Measurements from ENCODE around the gene KLRF2.

KLRF2 gene

DNA sequence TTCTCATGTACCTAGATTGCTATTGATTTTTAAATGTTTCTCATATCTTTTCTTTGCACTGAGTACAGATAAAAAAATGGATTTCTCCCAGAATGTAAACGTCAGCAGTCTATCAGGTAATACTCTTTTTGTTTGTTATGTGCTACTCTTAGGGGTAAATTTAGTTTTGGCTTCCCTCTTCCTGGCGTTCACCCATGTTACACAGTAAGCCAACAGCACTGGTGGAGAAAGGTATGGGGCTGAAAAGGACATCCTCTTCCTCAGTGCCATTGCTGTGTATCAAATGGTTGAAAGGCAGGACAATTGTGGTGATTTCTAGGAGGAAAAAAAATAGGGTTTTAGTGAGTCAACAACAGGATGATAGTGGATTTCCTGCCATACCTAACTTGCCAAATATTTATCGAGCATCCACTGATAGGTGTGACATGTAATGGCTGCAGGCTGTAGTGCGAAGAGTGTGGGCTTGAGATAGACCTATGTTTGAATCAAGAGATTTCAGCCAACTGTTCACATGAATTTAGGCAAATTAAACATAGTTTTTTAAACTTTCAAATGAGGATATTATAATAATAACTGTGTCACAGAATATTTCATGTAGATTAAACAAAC lies 7.5 kb downstream of the KLRF2 start:
- no peak for DNase-seq (ENCODE audit: low read depth, low spot score)

GRCh38 chr12:9895215-9895971 lies 14.1 kb downstream of the KLRF2 start:
- DNase-seq (ENCODE audit: low read depth, low spot score), result no peak

- DNase-seq (ENCODE audit: low read depth, low spot score), result no peak
Observed at GRCh38 chr12:9897535-9897934, 16.2 kb downstream of the KLRF2 start.

GRCh38 chr12:9899209-9899608 lies 17.9 kb downstream of the KLRF2 start:
- DNase-seq (ENCODE audit: low read depth, low spot score), result no peak

DNA sequence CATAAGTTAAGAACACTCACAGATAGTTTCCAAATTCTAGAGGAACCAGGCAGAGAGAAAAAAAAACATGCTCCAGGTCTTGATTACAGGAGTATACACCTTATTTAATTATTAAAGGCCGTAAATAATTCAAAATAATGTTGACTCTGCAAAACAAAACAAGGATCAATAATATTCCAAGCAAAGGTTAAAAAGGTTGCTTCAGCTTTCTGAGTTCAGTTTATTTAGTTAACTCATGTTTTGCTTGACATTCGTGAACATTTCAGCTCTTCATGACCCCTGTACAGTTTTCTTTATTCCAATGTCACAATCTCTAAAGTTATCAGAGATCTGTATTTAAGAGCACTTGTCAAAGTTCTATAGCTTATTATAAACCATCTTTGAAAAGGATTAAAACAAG lies 19.6 kb downstream of the KLRF2 start:
- DNase-seq (ENCODE audit: low read depth, low spot score), result no peak

- DNase-seq (ENCODE audit: low read depth, low spot score), result no peak
Observed at GRCh38 chr12:9902539-9903228, 21.4 kb downstream of the KLRF2 start.

DNA sequence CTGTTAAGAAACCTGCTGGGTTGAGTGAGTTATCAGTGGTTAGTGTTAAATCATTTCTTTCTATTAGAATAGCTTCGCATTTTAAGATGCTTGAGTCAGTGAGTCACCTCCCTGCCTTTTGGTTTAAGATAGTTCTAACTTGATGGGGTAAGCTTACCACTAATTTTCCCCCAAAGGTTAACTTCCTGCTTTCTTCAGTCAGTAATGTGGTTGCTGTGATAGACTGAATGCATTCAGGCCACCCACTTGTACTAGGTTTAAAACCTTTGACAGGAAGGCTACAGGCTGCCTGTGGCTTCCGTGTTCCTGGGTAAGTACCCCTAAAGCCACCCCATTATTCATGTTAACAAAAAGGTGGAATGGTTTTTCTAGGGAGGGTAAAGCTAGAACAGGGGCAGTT lies 25.6 kb downstream of the KLRF2 start:
- DNase-seq (ENCODE audit: low read depth, low spot score), result no peak

DNA sequence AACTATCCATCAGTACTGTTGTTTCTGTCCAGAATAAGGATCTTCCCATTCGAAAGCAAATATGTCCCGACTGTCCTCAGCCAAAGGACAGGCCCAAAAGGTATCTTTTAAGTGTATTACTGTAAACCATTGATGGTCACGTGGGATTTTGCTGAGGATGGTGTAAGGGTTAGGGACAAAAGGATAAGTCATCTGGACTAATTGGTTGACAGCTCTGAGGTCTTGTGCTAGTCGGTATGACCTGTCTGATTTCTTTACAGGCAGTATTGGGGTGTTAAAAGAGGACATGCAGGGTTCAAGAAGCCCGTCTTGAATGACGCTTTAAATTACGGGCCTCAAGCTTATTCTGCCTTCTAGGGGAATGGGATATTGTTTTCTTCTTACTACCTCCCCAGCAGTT lies 26.5 kb downstream of the KLRF2 start:
- DNase-seq (ENCODE audit: low read depth, low spot score), result no peak

- DNase-seq (ENCODE audit: low read depth, low spot score), result no peak
Observed at GRCh38 chr12:9908350-9908749, 27.1 kb downstream of the KLRF2 start.

DNA sequence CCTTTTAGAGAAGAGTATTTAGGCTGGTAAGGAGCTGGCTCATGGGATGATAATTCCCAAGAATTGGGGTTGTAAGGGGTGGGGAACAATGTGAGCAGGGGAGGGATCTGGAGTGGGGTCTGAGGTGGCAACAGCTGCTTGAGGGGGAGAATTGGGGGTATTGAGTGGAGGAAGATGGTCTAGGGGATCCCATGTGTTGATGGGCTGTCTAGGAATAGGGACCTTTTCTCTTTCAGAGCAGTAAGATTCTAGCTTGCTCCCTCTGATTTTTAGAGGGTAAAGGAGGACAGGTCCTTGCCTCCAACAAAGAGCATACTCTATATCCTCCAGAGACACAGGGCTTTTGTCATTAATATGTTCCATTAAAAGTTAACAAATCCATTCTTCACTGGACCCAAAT lies 28.4 kb downstream of the KLRF2 start:
- no peak for DNase-seq (ENCODE audit: low read depth, low spot score)

- no peak for DNase-seq (ENCODE audit: low read depth, low spot score)
Observed at GRCh38 chr12:9910716-9911421, 29.6 kb downstream of the KLRF2 start.

DNA sequence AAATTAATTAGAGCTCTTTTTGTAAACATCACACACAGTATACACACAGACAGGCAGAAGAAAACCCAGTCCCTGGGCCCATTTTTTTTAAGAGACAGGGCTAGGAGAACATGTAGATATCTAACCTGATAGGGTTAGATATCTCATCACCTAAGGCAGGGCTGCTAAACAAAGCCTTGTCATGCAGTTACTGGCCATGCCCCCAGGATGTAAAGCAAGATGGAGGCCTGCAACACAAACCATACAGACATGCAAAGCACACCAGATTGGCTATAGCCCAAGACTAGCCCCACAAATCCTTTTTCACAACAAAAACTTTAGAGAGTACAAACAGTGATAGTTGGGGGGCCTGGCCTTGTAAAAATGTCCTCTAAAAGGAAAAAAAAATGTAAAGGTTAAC lies 30.4 kb downstream of the KLRF2 start:
- DNase-seq (ENCODE audit: low read depth, low spot score), result no peak

DNA sequence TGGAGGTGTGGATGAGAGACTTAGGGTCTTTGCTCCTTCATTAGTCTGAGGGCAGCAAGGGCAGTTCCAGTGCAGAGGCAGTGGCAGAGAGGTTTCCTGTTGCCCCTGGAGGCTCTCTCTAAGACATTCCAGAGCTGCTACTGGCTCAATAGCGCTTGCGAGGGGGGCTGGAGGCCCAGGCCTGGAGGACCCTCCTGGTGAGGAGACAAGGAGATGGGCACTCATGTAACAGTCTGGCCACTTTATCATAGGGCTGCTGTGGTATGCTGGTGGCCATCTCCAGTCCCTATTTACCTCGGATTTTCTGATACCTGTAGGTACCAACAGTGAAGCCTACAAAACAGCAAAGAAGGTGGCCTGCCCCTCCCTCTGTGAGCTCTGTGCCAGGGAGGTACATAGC lies 38.2 kb downstream of the KLRF2 start:
- DNase-seq (ENCODE audit: low read depth, low spot score), result no peak

- no peak for DNase-seq (ENCODE audit: low read depth, low spot score)
Observed at GRCh38 chr12:9920451-9920850, 39.2 kb downstream of the KLRF2 start.

GRCh38 chr12:9922429-9922828 lies 41.1 kb downstream of the KLRF2 start:
- no peak for DNase-seq (ENCODE audit: low read depth, low spot score)

DNA sequence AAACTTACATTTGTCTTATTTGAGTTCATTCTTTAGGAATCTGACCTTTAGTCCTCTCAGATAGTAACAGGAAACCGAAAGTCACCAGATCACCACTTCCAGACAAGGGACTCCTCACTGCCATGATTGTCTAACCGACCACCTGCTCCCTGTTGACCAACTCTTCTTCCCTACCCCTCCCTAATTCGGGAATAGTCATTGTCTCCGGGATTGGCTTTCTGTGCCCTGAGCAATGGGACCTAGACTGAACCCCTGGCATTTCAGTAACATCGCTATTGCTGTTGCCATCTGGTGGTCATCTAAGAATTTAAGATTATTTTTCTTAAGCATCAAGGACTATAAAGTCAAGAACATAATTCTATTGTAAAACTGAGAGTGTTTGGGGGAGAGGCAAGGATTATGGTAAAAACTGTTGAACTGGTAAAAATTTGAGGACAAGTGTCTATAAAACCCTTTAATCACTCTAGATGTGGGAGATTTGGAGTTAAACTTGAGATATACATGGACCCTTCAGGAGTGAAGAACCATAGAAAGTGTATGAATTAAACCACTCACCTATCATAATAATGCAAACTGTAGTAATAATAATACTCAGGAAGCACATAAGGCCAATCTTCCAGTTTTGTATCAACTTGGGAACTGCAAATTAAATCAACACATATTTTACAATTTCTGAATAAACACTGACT lies 44.6 kb downstream of the KLRF2 start:
- DNase-seq (ENCODE audit: low read depth, low spot score), result no peak

- DNase-seq (ENCODE audit: low read depth, low spot score), result no peak
Observed at GRCh38 chr12:9926876-9927275, 45.6 kb downstream of the KLRF2 start.

GRCh38 chr12:9928607-9929006 lies 47.3 kb downstream of the KLRF2 start:
- no peak for DNase-seq (ENCODE audit: low read depth, low spot score)

GRCh38 chr12:9931245-9931644 lies 50.0 kb downstream of the KLRF2 start:
- no peak for DNase-seq (ENCODE audit: low read depth, low spot score)

DNA sequence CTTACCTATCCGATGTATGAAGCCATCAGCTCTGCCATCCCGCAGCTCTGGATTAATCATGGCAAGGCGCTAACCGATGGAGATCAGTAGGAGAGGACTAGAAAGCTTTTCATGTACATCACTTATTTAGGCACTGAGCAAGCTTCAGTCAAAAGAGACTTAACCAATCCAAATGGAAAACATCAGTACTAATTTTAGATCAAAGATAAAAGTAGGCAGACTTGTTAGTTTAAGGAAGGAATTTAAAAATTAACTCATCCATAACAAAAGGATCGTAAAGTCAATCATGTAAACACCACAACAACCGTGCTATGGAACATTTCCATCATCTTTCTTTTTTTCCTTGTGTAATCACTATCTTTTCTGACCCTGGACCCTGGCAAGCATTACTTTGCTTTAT lies 51.0 kb downstream of the KLRF2 start, which contains the start of gene CLEC2A:
Gene CLEC2A, minus strand, starts transcription at position 101 of the 400 bp plus-strand sequence. Its CDS starts 41 bp downstream, at position 60.
- DNase-seq (ENCODE audit: low read depth, low spot score), result no peak

DNA sequence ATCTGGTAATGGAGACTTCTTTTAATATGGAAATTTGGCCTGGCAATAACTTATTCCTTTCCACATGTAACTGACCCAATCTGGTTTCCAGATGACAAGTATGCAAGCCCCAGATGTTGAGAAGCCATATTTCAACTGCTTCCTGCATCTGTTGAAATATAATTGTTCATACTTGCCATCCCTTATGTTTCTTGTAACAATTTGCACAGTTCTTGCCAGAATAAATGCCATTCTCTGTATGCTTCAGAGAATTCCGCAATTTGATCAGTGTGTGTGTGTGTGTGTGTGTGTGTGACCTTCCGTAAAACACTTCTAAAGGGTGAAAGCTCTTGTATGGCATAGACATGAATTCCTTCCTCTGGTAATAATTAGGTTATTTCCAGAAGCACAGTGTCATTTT lies 52.7 kb downstream of the KLRF2 start:
- no peak for DNase-seq (ENCODE audit: low read depth, low spot score)

DNA sequence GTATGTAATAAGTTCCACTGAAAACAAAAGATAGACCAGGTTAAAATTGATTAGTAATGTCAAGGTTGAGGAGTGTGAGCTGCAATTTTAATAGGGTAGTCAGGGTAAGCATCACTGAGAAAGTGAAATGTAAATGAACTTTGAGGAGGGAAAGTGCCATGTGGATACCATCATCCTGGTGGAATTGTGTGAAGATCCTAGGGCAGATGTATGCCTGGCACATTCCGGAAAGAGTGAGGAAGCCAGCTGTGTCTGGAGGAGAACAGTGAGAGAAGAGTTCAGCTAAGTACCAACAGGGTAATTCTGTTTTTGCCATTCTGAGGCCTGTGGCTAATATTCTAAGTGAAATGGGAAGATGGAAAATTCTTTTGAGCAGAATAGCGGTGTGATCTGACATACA lies 53.7 kb downstream of the KLRF2 start:
- DNase-seq (ENCODE audit: low read depth, low spot score), result no peak

Data from activated naive CD8-positive, alpha-beta T cell treated with anti-CD3 and anti-CD28 coated beads, Interleukin-2, amount 50 U/mL, for 16 hours (primary cell).